GM21423 (cell line): Measurements from ENCODE around the gene SPATA31A6.
"Not testable (repeated sequence)": the region's sequence is repeated elsewhere in the genome, so short reads cannot be mapped to it uniquely, and the experiment has no call there.

ENCODE experiments used
- ATAC-seq: cut with Tn5 transposase; IDR thresholded peaks from one replicate; pipeline ENCODE4 v1.9.1; 2021; ENCODE audit warnings: mild to moderate bottlenecking, moderate library complexity; ENCODE audit not compliant: unreplicated experiment

The SPATA31A6 gene

DNA sequence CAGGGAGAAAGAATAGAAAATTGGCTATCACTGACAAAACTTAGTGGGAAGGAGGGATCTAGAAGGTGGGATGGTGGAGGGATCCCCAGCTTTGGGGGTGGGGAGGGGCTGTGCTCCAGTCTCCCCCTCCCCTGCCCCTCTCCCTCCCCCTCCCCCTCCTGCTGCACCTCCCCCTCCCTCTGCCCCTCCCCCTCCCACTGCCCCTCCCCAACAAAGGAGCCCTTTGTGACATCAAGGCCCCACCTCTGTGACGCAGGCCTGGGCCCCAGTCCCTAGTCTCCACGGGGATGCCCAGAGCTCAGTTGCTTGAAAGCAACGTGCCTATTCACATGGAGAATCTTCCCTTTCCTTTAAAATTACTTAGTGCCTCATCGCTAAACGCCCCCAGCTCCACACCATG, at the start of gene SPATA31A6:
TSS of gene SPATA31A6 (plus strand) at position 301 of the 400 bp plus-strand sequence. CDS start at position 330, 29 bp downstream.
- ATAC-seq: not testable (repeated sequence)

DNA sequence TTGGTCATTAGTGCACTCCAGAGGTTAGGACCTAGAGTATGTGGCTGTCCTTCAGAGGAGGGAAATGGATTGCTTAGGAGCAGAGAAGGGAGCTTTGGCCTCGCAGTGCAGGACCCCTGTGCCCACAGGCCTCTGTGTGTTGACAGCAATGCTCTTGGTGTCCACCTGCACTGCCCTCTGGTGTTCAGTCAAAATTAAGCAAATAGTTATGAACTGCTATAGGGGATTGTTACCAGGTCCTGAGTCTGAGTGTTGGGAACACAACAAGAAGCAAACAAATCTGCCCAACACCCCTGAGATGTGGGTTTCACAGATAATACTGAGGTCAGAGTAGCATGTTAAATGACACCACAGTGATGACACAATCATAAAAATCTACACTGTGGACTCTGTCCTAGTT, 23.2 kb upstream of the SPATA31A6 start:
- not testable (repeated sequence) for ATAC-seq

DNA sequence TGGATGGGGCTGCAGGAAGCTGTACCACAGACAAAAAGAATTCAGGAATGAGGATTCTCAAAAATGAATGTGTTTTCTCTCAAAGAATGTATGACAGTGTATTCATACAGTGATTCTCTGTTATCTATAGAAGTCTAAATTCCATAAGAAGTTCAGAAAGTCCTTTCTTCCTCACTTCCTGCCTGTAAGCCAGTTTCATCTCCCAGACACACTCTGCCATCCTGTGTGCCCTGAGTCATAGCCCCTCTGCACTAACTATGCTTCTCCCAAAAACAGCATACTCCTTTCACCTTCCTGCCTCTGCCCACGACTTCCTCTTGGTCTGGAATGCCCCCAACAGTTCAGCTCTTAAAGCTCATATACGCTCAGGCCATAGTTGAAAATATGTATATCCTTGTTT, 36.4 kb downstream of the SPATA31A6 start:
- not testable (repeated sequence) for ATAC-seq

DNA sequence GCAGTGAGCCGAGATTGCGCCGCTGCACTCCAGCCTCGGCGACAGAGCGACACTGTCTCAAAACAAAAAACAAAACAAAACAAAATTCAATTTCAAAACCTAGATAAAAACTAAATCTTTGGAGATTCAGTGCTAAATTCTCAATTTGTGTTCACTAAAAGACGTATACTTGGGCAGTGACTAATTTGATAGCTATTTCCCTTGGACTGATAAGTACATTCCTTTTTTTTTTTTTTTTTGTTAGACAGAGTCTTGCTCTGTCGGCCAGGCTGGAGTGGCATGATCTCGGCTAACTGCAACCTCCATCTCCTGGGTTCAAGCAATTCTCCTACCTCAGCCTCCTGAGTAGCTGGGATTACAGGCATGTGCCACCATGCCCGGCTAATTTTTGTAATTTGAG, 39.8 kb downstream of the SPATA31A6 start:
- ATAC-seq: not testable (repeated sequence)

DNA sequence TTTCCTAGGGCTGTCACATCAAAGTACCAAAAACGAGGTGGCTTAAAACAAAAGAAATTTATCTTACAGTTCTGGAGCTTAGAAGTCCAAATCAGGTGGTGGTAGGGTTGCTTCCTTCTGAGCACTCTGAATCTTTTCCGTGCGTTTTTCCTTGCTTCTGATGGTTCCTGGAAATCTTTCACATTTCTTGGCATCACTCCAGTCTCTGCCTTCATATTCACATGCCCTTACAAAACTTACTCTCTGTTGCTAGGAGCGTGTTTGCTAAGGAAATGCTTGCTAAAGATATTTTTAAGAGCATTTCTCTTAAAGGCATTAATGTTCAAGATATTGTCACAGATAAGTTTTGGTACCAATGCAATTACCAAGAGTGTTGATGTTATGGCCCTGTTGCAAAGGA, 49.6 kb downstream of the SPATA31A6 start:
- not testable (repeated sequence) for ATAC-seq

DNA sequence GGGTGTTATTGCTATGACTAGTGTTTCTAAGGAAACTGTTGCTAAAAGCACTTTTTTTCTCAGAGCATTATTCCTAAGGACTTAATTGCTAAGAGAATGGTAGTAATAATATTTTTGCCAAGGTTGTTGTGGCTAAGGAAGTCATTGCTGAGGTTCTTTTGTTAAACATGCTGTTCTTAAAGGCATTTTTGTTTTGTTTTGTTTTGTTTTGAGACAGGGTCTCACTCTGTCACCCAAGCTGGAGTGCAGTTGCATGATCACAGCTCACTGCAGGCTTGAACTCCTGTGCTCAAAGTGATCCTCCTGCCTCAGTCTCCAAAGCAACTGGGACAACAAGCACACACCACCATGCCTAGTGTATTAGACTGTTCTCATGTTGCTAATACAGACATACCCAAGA, 51.2 kb downstream of the SPATA31A6 start:
- ATAC-seq: not testable (repeated sequence)

DNA sequence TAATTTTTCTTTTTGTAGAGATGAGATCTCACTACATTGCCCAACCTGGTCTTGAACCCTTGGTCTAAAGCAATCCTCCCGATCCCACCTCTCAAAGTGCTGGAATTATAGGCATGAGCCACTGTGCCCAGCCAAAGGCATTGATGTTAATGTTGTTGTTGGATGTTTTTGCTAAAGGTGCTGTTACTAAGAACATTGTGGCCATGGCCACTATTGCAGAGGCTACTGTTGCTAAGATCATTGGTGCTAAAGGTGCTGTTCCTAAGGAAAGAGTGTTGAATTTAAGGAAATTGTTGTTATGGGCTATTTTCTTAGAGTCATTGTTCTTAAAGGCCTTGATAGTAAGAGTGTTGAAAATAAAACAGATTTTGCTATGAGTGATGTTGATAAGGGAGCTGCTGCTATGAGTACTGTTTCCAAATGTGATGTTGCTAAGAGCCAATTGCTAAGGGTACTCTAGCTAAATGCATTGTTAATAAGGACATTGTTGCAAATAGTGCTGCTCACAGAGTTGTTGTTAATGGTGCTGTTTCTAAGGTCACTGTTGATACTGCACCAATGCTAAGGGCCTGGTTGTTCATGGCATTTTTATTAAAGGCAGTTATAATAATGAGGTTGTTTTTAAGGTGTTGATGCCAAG, 52.0 kb downstream of the SPATA31A6 start:
- not testable (repeated sequence) for ATAC-seq

DNA sequence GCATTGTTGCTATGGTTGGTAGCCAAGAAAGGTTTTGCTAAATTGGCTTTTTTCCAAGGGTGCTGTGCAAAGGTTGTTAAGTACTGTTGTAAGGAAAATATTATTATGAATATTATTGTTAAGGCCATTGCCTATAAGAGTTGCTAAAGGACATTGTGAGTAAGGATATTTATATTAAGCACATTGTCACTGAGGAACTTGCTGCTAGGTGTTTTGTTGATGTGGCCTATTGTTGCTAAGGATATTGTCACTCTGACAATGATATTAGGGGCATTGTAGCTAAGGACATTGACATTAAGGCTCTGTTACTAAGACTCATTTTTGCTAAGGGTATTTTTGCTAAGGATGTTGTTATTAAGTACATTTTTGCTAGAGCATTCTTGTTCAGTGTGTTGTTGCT, 52.6 kb downstream of the SPATA31A6 start:
- not testable (repeated sequence) for ATAC-seq

DNA sequence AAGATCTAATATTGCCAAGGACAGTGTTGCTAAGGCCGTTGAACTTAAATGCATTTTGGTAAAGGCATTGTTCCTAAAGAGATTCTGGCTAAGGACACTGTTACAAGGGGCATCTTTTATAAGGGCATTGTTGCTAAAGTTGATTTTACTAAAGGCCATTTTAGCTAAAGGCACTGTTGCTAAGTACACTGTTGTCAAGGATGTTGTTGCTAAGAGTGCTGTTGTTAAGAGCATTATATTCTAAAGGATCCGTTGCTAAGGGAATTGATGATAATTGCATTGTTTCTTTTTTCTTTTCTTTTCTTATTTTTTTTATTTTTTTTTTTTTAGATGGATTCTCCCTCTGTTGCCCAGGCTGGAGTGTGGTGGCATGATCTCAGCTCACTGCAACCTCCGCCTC, 53.9 kb downstream of the SPATA31A6 start:
- not testable (repeated sequence) for ATAC-seq

DNA sequence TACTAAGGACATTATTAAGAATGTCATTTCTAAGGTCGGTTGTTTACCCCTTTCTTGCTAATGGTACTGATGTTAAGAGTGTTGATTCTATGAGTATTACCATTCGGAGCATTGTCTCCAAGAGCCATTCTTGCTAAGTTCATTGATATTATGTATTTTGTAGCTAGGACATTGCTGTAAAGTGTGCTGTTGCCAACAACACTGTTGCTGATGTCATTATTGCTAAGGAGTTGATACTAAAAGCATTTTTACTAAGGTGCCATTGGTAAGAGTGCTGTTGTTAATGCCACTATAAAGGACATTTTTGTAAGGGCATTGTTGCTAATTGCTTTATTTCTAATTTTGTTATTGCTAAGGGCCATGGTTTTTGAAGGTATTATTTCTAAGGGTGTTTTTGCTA, 55.4 kb downstream of the SPATA31A6 start:
- ATAC-seq: not testable (repeated sequence)
